ENCODE data around the gene IL1F10. TPM values are rescaled to one million over a fixed set of nuclear protein-coding genes. Genes with fewer than 3 reads are reported as not detected.

The IL1F10 gene
- total RNA-seq, 2 donors from 2014 or later, result not detected

GRCh38 chr2:113056521-113056920, 11.2 kb upstream of the IL1F10 start:
- DNase-seq (ENCODE audit: low spot score), result no peak
- Histone ChIP-seq H3K9me3 (no peaks in the 10 kb centered on the region), H3K4me1 (replicated peaks) (no peaks in the 10 kb centered on the region), H3K27ac (no peak overlapping the region), H3K27me3 (replicated peaks; ENCODE audit: insufficient read depth) (no peaks in the 10 kb centered on the region), H3K4me3 (no peak overlapping the region), H3K36me3 (no peaks in the 10 kb centered on the region)
- TF ChIP-seq CTCF (IDR thresholded peaks at IDR 0.05) (no peak), POLR2AphosphoS5 (IDR thresholded peaks at IDR 0.05) (no peak), POLR2A (IDR thresholded peaks at IDR 0.05) (no peak)
- intact Hi-C loops (cut with DNase I), result no loop called here
- WGBS, result 27% methylated on average over 1 of the region's 1 CpG

- no peak overlapping the region for H3K4me3 ChIP-seq
- no peaks in the 10 kb centered on the region for H3K36me3 ChIP-seq
- H3K9me3 ChIP-seq, result no peaks in the 10 kb centered on the region
- no peaks in the 10 kb centered on the region for H3K27me3 ChIP-seq (replicated peaks; ENCODE audit: insufficient read depth)
- no peaks in the 10 kb centered on the region for H3K4me1 ChIP-seq (replicated peaks)
- intact Hi-C loops (cut with DNase I), result no loop called here
- 11% methylated on average over 1 of the region's 1 CpG for WGBS
- TF ChIP-seq POLR2A (IDR thresholded peaks at IDR 0.05) (no peak), POLR2AphosphoS5 (IDR thresholded peaks at IDR 0.05) (no peak), CTCF (IDR thresholded peaks at IDR 0.05) (no peak)
- H3K27ac ChIP-seq, result no peak overlapping the region
- DNase-seq (ENCODE audit: low spot score), result no peak
Measured at GRCh38 chr2:113057117-113057516, 10.7 kb upstream of the IL1F10 start.

GRCh38 chr2:113058411-113058994, 9.3 kb upstream of the IL1F10 start:
- intact Hi-C loops (cut with DNase I), result no loop called here
- Histone ChIP-seq H3K27me3 (replicated peaks; ENCODE audit: insufficient read depth) (no peaks in the 10 kb centered on the region), H3K36me3 (no peaks in the 10 kb centered on the region), H3K27ac (no peak overlapping the region), H3K4me3 (no peak overlapping the region), H3K4me1 (replicated peaks) (no peaks in the 10 kb centered on the region), H3K9me3 (no peaks in the 10 kb centered on the region)
- TF ChIP-seq POLR2A (IDR thresholded peaks at IDR 0.05), result no peak
- DNase-seq (ENCODE audit: low spot score), result no peak
- 66% methylated on average over 2 of the region's 2 CpGs for WGBS

GRCh38 chr2:113058998-113059960, 8.5 kb upstream of the IL1F10 start, which contains the start of gene IL36RN:
Gene IL36RN (plus strand): TSS chr2:113059198. CDS start chr2:113059439, 241 bp downstream.
- 86% methylated on average over 15 of the region's 15 CpGs for WGBS
- TF ChIP-seq POLR2A (IDR thresholded peaks at IDR 0.05) (no peak), POLR2AphosphoS5 (IDR thresholded peaks at IDR 0.05) (no peak), CTCF (IDR thresholded peaks at IDR 0.05) (no peak)
- Histone ChIP-seq H3K4me3 (no peak within 1 kb of the TSS), H3K27ac (no peak within 1 kb of the TSS), H3K4me1 (replicated peaks) (no peaks in the 10 kb centered on the region), H3K36me3 (no peaks in the 10 kb centered on the region), H3K27me3 (replicated peaks; ENCODE audit: insufficient read depth) (no peaks in the 10 kb centered on the region), H3K9me3 (no peaks in the 10 kb centered on the region)
- DNase-seq (ENCODE audit: low spot score), result no peak
- intact Hi-C loops (cut with DNase I), result no loop called here

GRCh38 chr2:113060396-113060795, 7.4 kb upstream of the IL1F10 start:
- no peak overlapping the region for H3K4me3 ChIP-seq
- no peaks in the 10 kb centered on the region for H3K4me1 ChIP-seq (replicated peaks)
- H3K9me3 ChIP-seq, result no peaks in the 10 kb centered on the region
- no peaks in the 10 kb centered on the region for H3K36me3 ChIP-seq
- intact Hi-C loops (cut with DNase I), result no loop called here
- 84% methylated on average over 4 of the region's 4 CpGs for WGBS
- TF ChIP-seq POLR2AphosphoS5 (IDR thresholded peaks at IDR 0.05) (no peak), CTCF (IDR thresholded peaks at IDR 0.05) (no peak), POLR2A (IDR thresholded peaks at IDR 0.05) (no peak)
- H3K27me3 ChIP-seq (replicated peaks; ENCODE audit: insufficient read depth), result no peaks in the 10 kb centered on the region
- DNase-seq (ENCODE audit: low spot score), result no peak
- H3K27ac ChIP-seq, result no peak overlapping the region
